Caco-2 (cell line): ENCODE results near the gene THRB. TPM values are rescaled to one million over a fixed set of nuclear protein-coding genes. Genes with fewer than 3 reads are reported as not detected.

Source experiments
- BruUV-seq: library from RNA; stranded (reverse); fragments of 400-500 nt; replicated peaks from 2 replicates; lab custom pipeline; 2021; lab: Mats Ljungman, UMichigan
- CTCF ChIA-PET: fragments of 300-600 bp; sonication (Branson Sonifier 250); formaldehyde crosslinking; loops from one replicate; lab custom pipeline; 2022; ENCODE audit warnings: antibody characterized with exemption; lab: Charles Lee
- POLR2A ChIA-PET: fragments of 300-600 bp; sonication (Branson Sonifier 250); formaldehyde crosslinking; loops from one replicate; lab custom pipeline; 2022; ENCODE audit warnings: antibody characterized with exemption; lab: Charles Lee
- DNase-seq, 2 experiments: peaks; one replicate each; pipeline versions ENCODE4 v3.0.0 to v3.0.0-alpha.2; 2020 to 2022
- H3K27me3 ChIP-seq: replicated peaks from 2 replicates; pipeline ENCODE4 v1.6.0; 2011; ENCODE audit warnings: low read length; ENCODE audit not compliant: control insufficient read depth, insufficient read depth
- H3K36me3 ChIP-seq: 2 replicates; pipeline ENCODE4 v1.5.1; 2011; ENCODE audit warnings: low read length; ENCODE audit not compliant: control insufficient read depth, insufficient read depth
- H3K4me1 ChIP-seq: fragments of 250-450 bp; sonication (Bioruptor Pico); 2 replicates; pipeline ENCODE4 v1.5.1; 2020; ENCODE audit warnings: mild to moderate bottlenecking
- H3K4me3 ChIP-seq: 2 replicates; pipeline ENCODE4 v1.5.1; 2011; ENCODE audit warnings: low read depth, mild to moderate bottlenecking, control low read depth, low read length
- H3K9me3 ChIP-seq: fragments of 250-450 bp; sonication (Bioruptor Pico); 2 replicates; pipeline ENCODE4 v1.5.1; 2020; ENCODE audit warnings: mild to moderate bottlenecking, moderate library complexity
- H3K27ac Mint-ChIP-seq: one replicate; pipeline ENCODE4 v1.8.0; 2022; ENCODE audit warnings: mixed read lengths; ENCODE audit not compliant: unreplicated experiment
- H3K27me3 Mint-ChIP-seq: one replicate; pipeline ENCODE4 v1.8.0; 2022; ENCODE audit warnings: mixed read lengths; ENCODE audit not compliant: insufficient read depth, unreplicated experiment
- H3K36me3 Mint-ChIP-seq: one replicate; pipeline ENCODE4 v1.8.0; 2022; ENCODE audit warnings: mild to moderate bottlenecking, mixed read lengths; ENCODE audit not compliant: insufficient read depth, unreplicated experiment
- H3K4me1 Mint-ChIP-seq: one replicate; pipeline ENCODE4 v1.8.0; 2022; ENCODE audit warnings: low read depth, mixed read lengths; ENCODE audit not compliant: unreplicated experiment
- H3K4me3 Mint-ChIP-seq: one replicate; pipeline ENCODE4 v1.8.0; 2022; ENCODE audit warnings: mild to moderate bottlenecking, moderate library complexity, mixed read lengths; ENCODE audit not compliant: unreplicated experiment
- H3K9me3 Mint-ChIP-seq: one replicate; pipeline ENCODE4 v1.8.0; 2022; ENCODE audit warnings: mixed read lengths; ENCODE audit not compliant: unreplicated experiment
- intact Hi-C: fragments of 100-400 bp; cut with micrococcal nuclease; formaldehyde crosslinking; loops from one replicate; pipeline ENCODE4 v1.10.0; 2022; ENCODE audit not compliant: unreplicated experiment
- microRNA-seq: library from miRNA; unstranded; fragments of <30 nt; microRNA quantifications from one replicate; pipeline ENCODE4 v1.2.0, GENCODE V29; 2022
- total RNA-seq: library from RNA; stranded (reverse); gene quantifications from 2 replicates; pipeline ENCODE4 v1.2.3, GENCODE V29; 2022
- TF ChIP-seq, protein P1 (sequence below), 2 experiments: fragments of 200-600 bp in 1 of 2; IDR thresholded peaks; 1 replicate in 1 of 2; 2 replicates in 1 of 2; pipeline versions ENCODE4 v1.5.1 to v1.8.0; 2011 to 2022; ENCODE audit warnings: antibody characterized with exemption in 1 of 2, control low read depth in 1 of 2, inconsistent platforms in 1 of 2, low read depth in 1 of 2, low read length in 1 of 2, mild to moderate bottlenecking in 1 of 2, moderate library complexity in 1 of 2; ENCODE audit not compliant: insufficient read depth in 1 of 2, severe bottlenecking in 1 of 2, unreplicated experiment in 1 of 2

THRB gene
- total RNA-seq, 1 experiment from 2014 or later = 19.4 TPM

DNA sequence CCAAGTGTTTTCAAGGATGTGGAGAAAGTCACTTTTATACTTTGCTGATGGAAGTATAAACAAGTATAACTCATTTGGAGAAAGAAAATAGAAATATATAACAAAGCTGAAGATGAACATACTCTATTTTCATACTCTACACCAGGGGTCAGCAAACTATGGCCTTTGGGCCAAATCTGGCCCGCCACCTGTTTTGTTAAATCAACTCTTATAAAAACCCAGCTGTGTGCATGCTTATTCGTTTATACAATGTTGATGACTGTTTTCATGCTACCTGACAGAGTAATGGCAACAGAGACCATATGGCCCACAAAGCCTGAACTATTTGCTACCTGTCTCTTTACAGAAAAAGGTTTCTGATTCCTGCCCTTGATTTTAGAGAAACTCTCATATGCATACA lies 425.6 kb downstream of the THRB start:
- CTCF ChIA-PET = interaction anchor here (0.5 to 1.1 kb wide), 4 partner anchors 48 to 615 kb away, joined by 3 to 4 read pairs (median 4); no protein-coding TSS in a partner anchor
- Mint-ChIP-seq H3K36me3 (no peaks in the 10 kb centered on the region), H3K27me3 (no peaks in the 10 kb centered on the region), H3K4me1 (no peaks in the 10 kb centered on the region), H3K27ac (no peak overlapping the region), H3K4me3 (no peak overlapping the region), H3K9me3 (no peaks in the 10 kb centered on the region)
- Histone ChIP-seq H3K4me3 (no peak overlapping the region), H3K27me3 (no peaks in the 10 kb centered on the region), H3K4me1 (no peaks in the 10 kb centered on the region), H3K9me3 (no peaks in the 10 kb centered on the region), H3K36me3 (no peaks in the 10 kb centered on the region)
- intact Hi-C loops = loop anchor here (1.0 to 2.0 kb wide), 4 partner anchors 113 to 614 kb away; no protein-coding TSS in a partner anchor
- DNase-seq = peak in 1 of 2 experiments; percentile 38
- TF ChIP-seq, protein P1, sequence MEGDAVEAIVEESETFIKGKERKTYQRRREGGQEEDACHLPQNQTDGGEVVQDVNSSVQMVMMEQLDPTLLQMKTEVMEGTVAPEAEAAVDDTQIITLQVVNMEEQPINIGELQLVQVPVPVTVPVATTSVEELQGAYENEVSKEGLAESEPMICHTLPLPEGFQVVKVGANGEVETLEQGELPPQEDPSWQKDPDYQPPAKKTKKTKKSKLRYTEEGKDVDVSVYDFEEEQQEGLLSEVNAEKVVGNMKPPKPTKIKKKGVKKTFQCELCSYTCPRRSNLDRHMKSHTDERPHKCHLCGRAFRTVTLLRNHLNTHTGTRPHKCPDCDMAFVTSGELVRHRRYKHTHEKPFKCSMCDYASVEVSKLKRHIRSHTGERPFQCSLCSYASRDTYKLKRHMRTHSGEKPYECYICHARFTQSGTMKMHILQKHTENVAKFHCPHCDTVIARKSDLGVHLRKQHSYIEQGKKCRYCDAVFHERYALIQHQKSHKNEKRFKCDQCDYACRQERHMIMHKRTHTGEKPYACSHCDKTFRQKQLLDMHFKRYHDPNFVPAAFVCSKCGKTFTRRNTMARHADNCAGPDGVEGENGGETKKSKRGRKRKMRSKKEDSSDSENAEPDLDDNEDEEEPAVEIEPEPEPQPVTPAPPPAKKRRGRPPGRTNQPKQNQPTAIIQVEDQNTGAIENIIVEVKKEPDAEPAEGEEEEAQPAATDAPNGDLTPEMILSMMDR (IDR thresholded peaks at IDR 0.05; ENCODE audit: insufficient read depth in 1 of 2, low read depth in 1 of 2, low read length in 1 of 2, severe bottlenecking in 1 of 2, unreplicated experiment in 1 of 2) = peak; percentile 38 to 51
- POLR2A ChIA-PET = no interaction called here
- no TSS peak for BruUV-seq

DNA sequence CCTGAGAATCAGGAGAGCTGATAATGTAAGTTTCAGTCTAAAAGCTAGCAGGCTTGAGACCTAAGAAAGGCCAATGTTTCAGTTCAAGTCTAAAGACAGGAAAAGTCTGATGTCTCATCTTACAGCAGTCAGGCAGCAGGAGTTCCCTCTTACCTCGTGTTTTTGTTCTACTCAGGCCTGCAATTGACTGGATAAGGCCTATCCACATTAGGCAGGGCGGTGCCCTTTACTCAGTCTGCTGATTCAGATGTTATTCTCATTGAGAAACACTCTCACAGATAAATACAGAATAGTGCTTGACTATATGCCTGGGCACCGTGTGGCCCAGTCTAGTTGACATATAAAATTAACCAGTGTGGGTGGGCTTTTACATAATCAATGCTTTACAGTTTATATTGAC lies 427.2 kb downstream of the THRB start:
- H3K4me3 Mint-ChIP-seq = no peak overlapping the region
- H3K36me3 ChIP-seq = no peaks in the 10 kb centered on the region
- no peaks in the 10 kb centered on the region for H3K4me1 Mint-ChIP-seq
- no peak overlapping the region for H3K27ac Mint-ChIP-seq
- intact Hi-C loops = no loop called here
- no peaks in the 10 kb centered on the region for H3K9me3 ChIP-seq
- no peaks in the 10 kb centered on the region for H3K27me3 ChIP-seq
- H3K9me3 Mint-ChIP-seq = no peaks in the 10 kb centered on the region
- TF ChIP-seq, protein P1 (IDR thresholded peaks at IDR 0.05; ENCODE audit: insufficient read depth in 1 of 2, low read depth in 1 of 2, low read length in 1 of 2, severe bottlenecking in 1 of 2, unreplicated experiment in 1 of 2) = no peak
- no peak for DNase-seq
- no TSS peak for BruUV-seq
- CTCF ChIA-PET = no interaction called here
- H3K27me3 Mint-ChIP-seq = no peaks in the 10 kb centered on the region
- H3K36me3 Mint-ChIP-seq = no peaks in the 10 kb centered on the region
- no peaks in the 10 kb centered on the region for H3K4me1 ChIP-seq
- no peak overlapping the region for H3K4me3 ChIP-seq
- POLR2A ChIA-PET = no interaction called here

Small RNAs within 50 kb of the gene (microRNA-seq; reads per million reads assigned to microRNA genes)
- not detected for gene MIR4792
